Keratinocyte (primary cell): ENCODE results near the gene AP3B1. TPM values are rescaled to one million over a fixed set of nuclear protein-coding genes. Genes with fewer than 3 reads are reported as not detected.

Experiments used
- DNase-seq: peaks from one replicate; pipeline ENCODE4 v3.0.0-alpha.2; 2011; ENCODE audit warnings: low read depth, missing footprints, low spot score
- FAIRE-seq: peaks from 2 replicates; lab custom pipeline; 2011; peaks lifted over from hg19 to GRCh38; lab: Jason Lieb, UNC
- H2AFZ ChIP-seq: 2 replicates; pipeline ENCODE4 v1.6.0; 2012; ENCODE audit warnings: low read length, control low read depth, inconsistent platforms; ENCODE audit not compliant: control insufficient read depth
- H3K27ac ChIP-seq: 2 replicates; pipeline ENCODE4 v1.5.1; 2011; ENCODE audit warnings: low read length; ENCODE audit not compliant: control insufficient read depth, insufficient read depth
- H3K27me3 ChIP-seq: 3 replicates; pipeline ENCODE4 v1.6.0; 2011; ENCODE audit warnings: low read length; ENCODE audit not compliant: control insufficient read depth, insufficient read depth; ENCODE audit errors: extremely low read depth
- H3K36me3 ChIP-seq, 2 experiments: 2 replicates in 1 of 2; 3 replicates in 1 of 2; pipeline ENCODE4 v1.5.1; 2011; ENCODE audit warnings: low read length in 2 of 2, mild to moderate bottlenecking in 1 of 2; ENCODE audit not compliant: control insufficient read depth in 2 of 2, insufficient read depth in 2 of 2; ENCODE audit errors: extremely low read depth in 1 of 2
- H3K4me1 ChIP-seq: 3 replicates; pipeline ENCODE4 v1.5.1; 2011; ENCODE audit warnings: low read length; ENCODE audit not compliant: control insufficient read depth, insufficient read depth; ENCODE audit errors: extremely low read depth
- H3K4me2 ChIP-seq: 3 replicates; pipeline ENCODE4 v1.6.0; 2011; ENCODE audit warnings: low read depth, low read length; ENCODE audit not compliant: control insufficient read depth, insufficient read depth; ENCODE audit errors: extremely low read depth
- H3K4me3 ChIP-seq, 3 experiments: fragments of 200-600 bp in 1 of 3; sonication (generic) in 1 of 3; 2 replicates in 2 of 3; 3 replicates in 1 of 3; pipeline ENCODE4 v1.5.1; 2011 to 2016; ENCODE audit warnings: low read length in 3 of 3, mild to moderate bottlenecking in 3 of 3, control low read depth in 2 of 3, inconsistent platforms in 1 of 3, low read depth in 1 of 3, mixed read lengths in 1 of 3, mixed run types in 1 of 3, moderate library complexity in 1 of 3; ENCODE audit not compliant: control insufficient read depth in 2 of 3, insufficient read depth in 2 of 3; ENCODE audit errors: extremely low read depth in 1 of 3
- H3K79me2 ChIP-seq: 2 replicates; pipeline ENCODE4 v1.6.0; 2012; ENCODE audit warnings: low read length; ENCODE audit not compliant: control insufficient read depth, insufficient read depth
- H3K9ac ChIP-seq: 3 replicates; pipeline ENCODE4 v1.6.0; 2011; ENCODE audit warnings: low read length; ENCODE audit not compliant: control insufficient read depth, insufficient read depth; ENCODE audit errors: extremely low read depth
- H3K9me1 ChIP-seq: 3 replicates; pipeline ENCODE4 v1.6.0; 2011; ENCODE audit warnings: low read length; ENCODE audit not compliant: control insufficient read depth, insufficient read depth; ENCODE audit errors: extremely low read depth
- H3K9me3 ChIP-seq: 2 replicates; pipeline ENCODE4 v1.5.1; 2012; ENCODE audit warnings: low read depth, low read length; ENCODE audit not compliant: control insufficient read depth
- H4K20me1 ChIP-seq: 3 replicates; pipeline ENCODE4 v1.6.0; 2011; ENCODE audit warnings: low read length; ENCODE audit not compliant: control insufficient read depth, insufficient read depth; ENCODE audit errors: extremely low read depth
- CTCF ChIP-seq, 3 experiments: IDR thresholded peaks in 1 of 3; conservative IDR thresholded peaks in 1 of 3; optimal IDR thresholded peaks in 1 of 3; 2 replicates in 2 of 3; 3 replicates in 1 of 3; pipeline versions ENCODE3 to v1.5.1; 2011; ENCODE audit warnings: low read length in 3 of 3, mild to moderate bottlenecking in 3 of 3, moderate library complexity in 2 of 3, control low read depth in 1 of 3, inconsistent platforms in 1 of 3; ENCODE audit not compliant: insufficient read depth in 2 of 3; ENCODE audit errors: extremely low read depth in 1 of 3
- EZH2 ChIP-seq: IDR thresholded peaks from one replicate; pipeline ENCODE4 v1.6.1; 2012; ENCODE audit warnings: inconsistent platforms, mild to moderate bottlenecking, low read length, moderate library complexity
- dilution Hi-C: fragments of 300-500 bp; cut with MboI; formaldehyde crosslinking; loops from one replicate; pipeline ENCODE4 v1.7.0; 2020; ENCODE audit warnings: low sequenced_read_pairs; ENCODE audit not compliant: extremely low pct_ligation_motif_present
- polyA plus RNA-seq, 5 experiments: library from polyadenylated mRNA; depleted of rRNA in 3 of 5; stranded (reverse) in 3 of 5; stranded (forward) in 1 of 5; unstranded in 1 of 5; fragments of >200 nt; gene quantifications; 1 replicate in 1 of 5; 2 replicates in 3 of 5; 3 replicates in 1 of 5; pipeline versions ENCODE4 v1.2.1 to v1.2.3, GENCODE V29; 2011 to 2012; ENCODE audit warnings: missing spikeins in 2 of 5, low read depth in 1 of 5, low replicate concordance in 1 of 5

The AP3B1 gene
- polyA plus RNA-seq, 1 donor (not counting 4 experiments of a cell fraction or from before 2014, with no cell fraction given), result 65.1 TPM

DNA sequence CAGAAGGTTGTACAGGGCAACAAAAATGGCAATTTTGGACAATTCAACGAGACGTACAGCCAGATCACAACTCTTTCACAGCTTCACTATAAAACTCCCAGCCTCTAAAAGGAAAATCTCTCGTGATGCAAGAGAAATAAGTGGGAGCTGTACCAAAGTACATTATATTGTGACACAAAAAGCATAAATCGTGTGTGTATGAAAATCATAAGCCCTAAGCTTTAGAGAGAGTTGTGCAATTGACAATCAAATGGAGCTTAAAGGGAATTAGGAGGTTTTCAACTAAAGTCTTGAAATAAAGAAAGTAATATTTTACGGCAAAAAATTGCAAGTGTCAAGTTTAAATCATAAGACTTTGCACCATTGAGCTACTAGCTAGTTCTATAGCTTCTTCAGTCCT, 323.6 kb downstream of the AP3B1 start:
- Histone ChIP-seq H3K36me3 (no peaks in the 10 kb centered on the region), H3K27me3 (peaks cover 39% of the 10 kb centered on the region), H3K9ac (no peak overlapping the region), H3K79me2 (no peaks in the 10 kb centered on the region), H3K9me1 (no peaks in the 10 kb centered on the region), H3K4me3 (no peak overlapping the region), H2AFZ (no peak overlapping the region), H3K27ac (no peak overlapping the region), H3K9me3 (no peaks in the 10 kb centered on the region), H3K4me2 (no peak overlapping the region), H4K20me1 (peaks cover 3% of the 10 kb centered on the region), H3K4me1 (peaks cover 4% of the 10 kb centered on the region)
- dilution Hi-C loops, result no loop called here
- FAIRE-seq (no peak), DNase-seq (no peak)
- TF ChIP-seq EZH2 (no peak), CTCF (optimal IDR thresholded peaks at IDR 0.05 in 1 of 3, IDR thresholded peaks at IDR 0.05 in 1 of 3, conservative IDR thresholded peaks at IDR 0.05 in 1 of 3; ENCODE audit: extremely low read depth in 1 of 3, insufficient read depth in 2 of 3, low read length in 3 of 3) (no peak)

GRCh38 chr5:77963795-77964194, 330.7 kb downstream of the AP3B1 start:
- Histone ChIP-seq H3K27ac (no peak overlapping the region), H3K4me3 (no peak overlapping the region), H2AFZ (no peak overlapping the region), H3K9me3 (no peaks in the 10 kb centered on the region), H3K9ac (no peak overlapping the region), H3K79me2 (no peaks in the 10 kb centered on the region), H4K20me1 (no peaks in the 10 kb centered on the region), H3K9me1 (no peaks in the 10 kb centered on the region), H3K36me3 (no peaks in the 10 kb centered on the region), H3K4me2 (no peak overlapping the region), H3K4me1 (no peaks in the 10 kb centered on the region), H3K27me3 (peaks cover 18% of the 10 kb centered on the region)
- FAIRE-seq (no peak), DNase-seq (no peak)
- no peak for TF ChIP-seq CTCF (optimal IDR thresholded peaks at IDR 0.05 in 1 of 3, IDR thresholded peaks at IDR 0.05 in 1 of 3, conservative IDR thresholded peaks at IDR 0.05 in 1 of 3; ENCODE audit: extremely low read depth in 1 of 3, insufficient read depth in 2 of 3, low read length in 3 of 3)
- TF ChIP-seq EZH2, result no peak
- dilution Hi-C loops, result no loop called here
